Loucy (cell line): ENCODE results near the gene IL18.
"Not testable (repeated sequence)": the region's sequence is repeated elsewhere in the genome, so short reads cannot be mapped to it uniquely, and the experiment has no call there.

Experiments used
- H2AFZ ChIP-seq: fragments of 200-600 bp; sonication (generic); 2 replicates; pipeline ENCODE4 v1.6.0; 2016; ENCODE audit warnings: antibody characterized with exemption, mild to moderate bottlenecking, low read length, moderate library complexity
- H3F3A ChIP-seq: fragments of 200-600 bp; 2 replicates; pipeline ENCODE4 v1.6.0; 2016; ENCODE audit warnings: antibody characterized with exemption, low read depth, mild to moderate bottlenecking
- H3K27me3 ChIP-seq: fragments of 200-600 bp; sonication (generic); 2 replicates; pipeline ENCODE4 v1.6.1; 2014; ENCODE audit warnings: low read length, mild to moderate bottlenecking; ENCODE audit not compliant: insufficient read depth, poor library complexity, severe bottlenecking
- H3K36me3 ChIP-seq: fragments of 200-600 bp; sonication (generic); 2 replicates; pipeline ENCODE4 v1.6.1; 2016; ENCODE audit warnings: low read length; ENCODE audit not compliant: insufficient read depth
- H3K4me1 ChIP-seq: fragments of 200-600 bp; sonication (generic); 2 replicates; pipeline ENCODE4 v1.5.1; 2014; ENCODE audit warnings: low read length, mild to moderate bottlenecking; ENCODE audit not compliant: insufficient read depth, poor library complexity, severe bottlenecking
- H3K4me2 ChIP-seq: fragments of 200-600 bp; sonication (generic); 2 replicates; pipeline ENCODE4 v1.6.0; 2014; ENCODE audit warnings: antibody characterized with exemption, low read length, low read depth, mild to moderate bottlenecking; ENCODE audit not compliant: poor library complexity, severe bottlenecking
- H3K4me3 ChIP-seq: fragments of 200-600 bp; sonication (generic); 2 replicates; pipeline ENCODE4 v1.5.1; 2014; ENCODE audit warnings: low read length, mild to moderate bottlenecking, mixed read lengths; ENCODE audit not compliant: poor library complexity, severe bottlenecking
- H3K79me2 ChIP-seq: fragments of 200-600 bp; sonication (generic); 2 replicates; pipeline ENCODE4 v1.6.1; 2014; ENCODE audit warnings: low read length; ENCODE audit not compliant: insufficient read depth
- H3K9ac ChIP-seq: fragments of 200-600 bp; sonication (generic); 2 replicates; pipeline ENCODE4 v1.6.0; 2014; ENCODE audit warnings: mild to moderate bottlenecking, low read depth, low read length, moderate library complexity; ENCODE audit not compliant: poor library complexity, severe bottlenecking
- H3K9me2 ChIP-seq: fragments of 200-600 bp; sonication (generic); replicated peaks from 2 replicates; pipeline ENCODE4 v1.6.1; 2016; ENCODE audit warnings: low read depth, low read length, mixed read lengths
- H3K9me3 ChIP-seq: fragments of 200-600 bp; sonication (generic); 2 replicates; pipeline ENCODE4 v1.6.1; 2014; ENCODE audit warnings: mild to moderate bottlenecking, antibody characterized with exemption, low read length, low read depth; ENCODE audit not compliant: insufficient read depth
- H4K20me1 ChIP-seq: fragments of 200-600 bp; sonication (generic); 2 replicates; pipeline ENCODE4 v1.6.0; 2014; ENCODE audit warnings: antibody characterized with exemption, low read length, mild to moderate bottlenecking; ENCODE audit not compliant: insufficient read depth, poor library complexity, severe bottlenecking
- EZH2phosphoT487 ChIP-seq: fragments of 200-600 bp; IDR thresholded peaks from 2 replicates; pipeline ENCODE4 v1.6.1; 2018; ENCODE audit warnings: antibody characterized with exemption, mild to moderate bottlenecking, moderate library complexity, borderline replicate concordance
- TF ChIP-seq, protein P1 (sequence below): fragments of 200-600 bp; sonication (generic); conservative IDR thresholded peaks from 2 replicates; pipeline ENCODE4 v1.5.1; 2014; ENCODE audit warnings: mild to moderate bottlenecking, antibody characterized with exemption, low read length

IL18 gene

GRCh38 chr11:112096194-112096593 is 67.7 kb downstream of the IL18 start:
- peaks cover 20% of the 10 kb centered on the region; the same call in 1 of the 2 replicates for H3K36me3 ChIP-seq
- no peaks in the 10 kb centered on the region for H3K9me3 ChIP-seq
- TF ChIP-seq EZH2phosphoT487 = no peak
- TF ChIP-seq, protein P1, sequence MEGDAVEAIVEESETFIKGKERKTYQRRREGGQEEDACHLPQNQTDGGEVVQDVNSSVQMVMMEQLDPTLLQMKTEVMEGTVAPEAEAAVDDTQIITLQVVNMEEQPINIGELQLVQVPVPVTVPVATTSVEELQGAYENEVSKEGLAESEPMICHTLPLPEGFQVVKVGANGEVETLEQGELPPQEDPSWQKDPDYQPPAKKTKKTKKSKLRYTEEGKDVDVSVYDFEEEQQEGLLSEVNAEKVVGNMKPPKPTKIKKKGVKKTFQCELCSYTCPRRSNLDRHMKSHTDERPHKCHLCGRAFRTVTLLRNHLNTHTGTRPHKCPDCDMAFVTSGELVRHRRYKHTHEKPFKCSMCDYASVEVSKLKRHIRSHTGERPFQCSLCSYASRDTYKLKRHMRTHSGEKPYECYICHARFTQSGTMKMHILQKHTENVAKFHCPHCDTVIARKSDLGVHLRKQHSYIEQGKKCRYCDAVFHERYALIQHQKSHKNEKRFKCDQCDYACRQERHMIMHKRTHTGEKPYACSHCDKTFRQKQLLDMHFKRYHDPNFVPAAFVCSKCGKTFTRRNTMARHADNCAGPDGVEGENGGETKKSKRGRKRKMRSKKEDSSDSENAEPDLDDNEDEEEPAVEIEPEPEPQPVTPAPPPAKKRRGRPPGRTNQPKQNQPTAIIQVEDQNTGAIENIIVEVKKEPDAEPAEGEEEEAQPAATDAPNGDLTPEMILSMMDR = no peak
- H3K4me1 ChIP-seq = no peaks in the 10 kb centered on the region
- H3K4me2 ChIP-seq = no peak overlapping the region
- H4K20me1 ChIP-seq = no peaks in the 10 kb centered on the region
- no peaks in the 10 kb centered on the region for H3F3A ChIP-seq
- H3K27me3 ChIP-seq = no peaks in the 10 kb centered on the region
- H3K79me2 ChIP-seq = 0 out of 2 replicates have a peak, but pooled peaks cover 4% of the 10 kb centered on the region
- no peak overlapping the region for H2AFZ ChIP-seq
- no peak overlapping the region for H3K4me3 ChIP-seq
- H3K9me2 ChIP-seq = no peaks in the 10 kb centered on the region
- no peak overlapping the region for H3K9ac ChIP-seq

DNA sequence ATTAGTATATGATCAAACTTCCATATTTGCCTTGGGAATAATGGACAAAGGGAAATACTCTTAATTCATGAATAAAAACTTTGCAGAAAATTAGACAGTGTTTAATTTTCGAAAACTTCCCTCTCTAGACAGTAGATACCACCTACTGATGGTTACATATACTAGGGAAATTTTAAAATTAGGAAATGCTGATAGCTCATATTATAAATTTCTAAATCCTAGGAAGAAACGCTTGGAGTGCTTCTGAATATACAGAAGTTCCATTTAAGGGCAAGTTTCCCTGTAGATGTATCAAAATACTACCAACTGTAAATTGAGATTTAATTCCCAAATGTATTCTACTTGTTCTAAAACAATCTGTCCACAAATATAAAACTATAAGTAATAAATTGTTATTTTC is 68.6 kb downstream of the IL18 start:
- H3K9ac ChIP-seq, H3K27me3 ChIP-seq, H2AFZ ChIP-seq, H3F3A ChIP-seq, H3K79me2 ChIP-seq, H3K4me3 ChIP-seq, H3K4me1 ChIP-seq, H3K9me3 ChIP-seq, H3K9me2 ChIP-seq, H3K4me2 ChIP-seq, H4K20me1 ChIP-seq: not testable (repeated sequence)
- H3K36me3 ChIP-seq = peaks cover 29% of the 10 kb centered on the region; the same call in 1 of the 2 replicates
